GM12878 (cell line): ENCODE measurements around the gene ZDHHC14. TPM values are rescaled to one million over a fixed set of nuclear protein-coding genes. Genes with fewer than 3 reads are reported as not detected.

ENCODE experiments used
- ATAC-seq: fragments of 200-7000 bp; cut with Tn5 transposase; 3 replicates; pipeline ENCODE4 v1.9.1; 2020; ENCODE audit warnings: mild to moderate bottlenecking, moderate library complexity
- BruUV-seq: library from RNA; stranded (reverse); fragments of 400-500 nt; replicated peaks from 2 replicates; lab custom pipeline; 2021; lab: Mats Ljungman, UMichigan
- CTCF ChIA-PET: fragments of 300-600 bp; sonication (Branson Sonifier 250); formaldehyde crosslinking; extraction: SDS; loops from one replicate; lab custom pipeline; 2021; ENCODE audit warnings: inconsistent platforms; lab: Yijun Ruan, JAX
- POLR2A ChIA-PET: fragments of 350-600 bp; formaldehyde crosslinking; extraction: SDS; loops from one replicate; lab custom pipeline; 2021; ENCODE audit warnings: inconsistent platforms; lab: Charles Lee
- RAD21 ChIA-PET: fragments of 300-600 bp; sonication (Branson Sonifier 250); formaldehyde crosslinking; loops from one replicate; lab custom pipeline; 2023; ENCODE audit warnings: antibody characterized with exemption; ENCODE audit not compliant: unreplicated experiment; lab: Charles Lee
- SMC1A ChIA-PET: fragments of 300-600 bp; sonication (Branson Sonifier 250); formaldehyde crosslinking; loops from one replicate; lab custom pipeline; 2023; ENCODE audit not compliant: unreplicated experiment, uncharacterized antibody; lab: Charles Lee
- DNase-seq: peaks from one replicate; pipeline ENCODE4 v3.0.0-alpha.2; 2011; ENCODE audit warnings: low read depth, low spot score
- FAIRE-seq: peaks from 3 replicates; lab custom pipeline; 2011; peaks lifted over from hg19 to GRCh38; lab: Jason Lieb, UNC
- H2AFZ ChIP-seq: 2 replicates; pipeline ENCODE4 v1.6.0; 2011; ENCODE audit warnings: low read depth, low read length, control low read depth; ENCODE audit not compliant: control insufficient read depth
- H3K27ac ChIP-seq: 2 replicates; pipeline ENCODE4 v1.5.1; 2011; ENCODE audit warnings: control low read depth; ENCODE audit not compliant: control insufficient read depth, insufficient read depth
- H3K27me3 ChIP-seq, 2 experiments: replicated peaks in 1 of 2; 2 replicates each; pipeline versions ENCODE4 v1.6.0 to v1.6.1; 2011; ENCODE audit warnings: low read length in 1 of 2; ENCODE audit not compliant: control insufficient read depth in 2 of 2, insufficient read depth in 2 of 2
- H3K36me3 ChIP-seq, 2 experiments: 2 replicates each; pipeline ENCODE4 v1.5.1; 2011; ENCODE audit warnings: low read length in 1 of 2; ENCODE audit not compliant: control insufficient read depth in 2 of 2, insufficient read depth in 2 of 2
- H3K4me1 ChIP-seq: 2 replicates; pipeline ENCODE4 v1.6.1; 2011; ENCODE audit warnings: mild to moderate bottlenecking, low read length, moderate library complexity, mixed read lengths; ENCODE audit not compliant: control insufficient read depth, insufficient read depth
- H3K4me2 ChIP-seq: 2 replicates; pipeline ENCODE4 v1.6.0; 2011; ENCODE audit warnings: control low read depth; ENCODE audit not compliant: control insufficient read depth, insufficient read depth
- H3K4me3 ChIP-seq: fragments of 200-600 bp; sonication (generic); 2 replicates; pipeline ENCODE4 v1.5.1; 2016
- H3K79me2 ChIP-seq: 2 replicates; pipeline ENCODE4 v1.6.0; 2011; ENCODE audit warnings: low read length; ENCODE audit not compliant: control insufficient read depth, insufficient read depth
- H3K9ac ChIP-seq: 2 replicates; pipeline ENCODE4 v1.8.0; 2011; ENCODE audit warnings: low read length, control low read depth, mixed read lengths; ENCODE audit not compliant: control insufficient read depth, insufficient read depth
- H3K9me3 ChIP-seq: replicated peaks from 3 replicates; pipeline ENCODE4 v1.5.1; 2011; ENCODE audit warnings: mild to moderate bottlenecking, low read length; ENCODE audit not compliant: control insufficient read depth, insufficient read depth
- H4K20me1 ChIP-seq: 2 replicates; pipeline ENCODE4 v1.6.0; 2011; ENCODE audit not compliant: control insufficient read depth, insufficient read depth
- CBX3 ChIP-seq: fragments of 200-600 bp; sonication (generic); IDR thresholded peaks from 2 replicates; pipeline ENCODE4 v1.6.1; 2016; ENCODE audit warnings: low read depth, borderline replicate concordance
- HDAC6 ChIP-seq: fragments of 200-600 bp; sonication (generic); IDR thresholded peaks from one replicate; pipeline ENCODE4 v1.8.0; 2017; ENCODE audit warnings: antibody characterized with exemption; ENCODE audit not compliant: unreplicated experiment
- JUND ChIP-seq: IDR thresholded peaks from 2 replicates; pipeline ENCODE4 v1.6.1; 2012; ENCODE audit warnings: low read depth, mild to moderate bottlenecking, low read length, improper control_type of control experiment, moderate library complexity
- KLF5 ChIP-seq: fragments of 450-650 bp; IDR thresholded peaks from 2 replicates; pipeline ENCODE4 v1.6.1; 2014; ENCODE audit warnings: mild to moderate bottlenecking; ENCODE audit not compliant: partially characterized antibody
- RB1 ChIP-seq: fragments of 450-650 bp; formaldehyde crosslinking; IDR thresholded peaks from 2 replicates; pipeline ENCODE4 v1.6.1; 2017; ENCODE audit warnings: mild to moderate bottlenecking, borderline replicate concordance
- RCOR1 ChIP-seq: conservative IDR thresholded peaks from 2 replicates; pipeline ENCODE4 v1.6.1; 2012; ENCODE audit warnings: low read depth, low read length, improper control_type of control experiment
- SIN3A ChIP-seq: IDR thresholded peaks from 2 replicates; pipeline ENCODE4 v1.6.1; 2012; ENCODE audit warnings: low read depth, low read length, improper control_type of control experiment
- SUPT20H ChIP-seq: IDR thresholded peaks from 2 replicates; pipeline ENCODE4 v1.6.1; 2011; ENCODE audit warnings: low read depth, mild to moderate bottlenecking, low read length, moderate library complexity, borderline replicate concordance; ENCODE audit not compliant: control insufficient read depth
- YBX1 ChIP-seq: fragments of 450-650 bp; IDR thresholded peaks from 2 replicates; pipeline ENCODE4 v1.6.1; 2016; ENCODE audit warnings: antibody characterized with exemption
- ZSCAN29 ChIP-seq: fragments of 450-650 bp; IDR thresholded peaks from 2 replicates; pipeline ENCODE4 v1.6.1; 2017; ENCODE audit warnings: mild to moderate bottlenecking, moderate library complexity
- WGBS: methylation state at CpG from one replicate; pipeline ENCODE4 v1.1.6; 2016; ENCODE audit warnings: low lambda C conversion rate; ENCODE audit not compliant: insufficient replicate concordance, insufficient coverage; ENCODE audit errors: missing lambda C conversion rate; 5-methylcytosine and 5-hydroxymethylcytosine counted together
- in situ Hi-C: fragments of 300-500 bp; cut with MboI; formaldehyde crosslinking; loops from 9 replicates; pipeline ENCODE4 v1.14.3; 2018; ENCODE audit warnings: mixed read lengths
- intact Hi-C: fragments of 100-400 bp; cut with micrococcal nuclease; formaldehyde crosslinking; loops from one replicate; pipeline ENCODE4 v1.14.2; 2022; ENCODE audit not compliant: unreplicated experiment
- polyA plus RNA-seq, 11 experiments: library from polyadenylated mRNA; depleted of rRNA in 4 of 11; unstranded in 6 of 11; stranded (reverse) in 5 of 11; fragments of >200 nt; fragmentation: Nextera tagmentation in 4 of 11; fragmentation: Illumina TruSeq in 1 of 11; extraction: Ambion mirVana in 4 of 11; extraction: Trizol in 1 of 11; gene quantifications; 1 replicate in 1 of 11; 2 replicates in 10 of 11; pipeline versions ENCODE4 v1.2.1 to v1.2.3, GENCODE V29; 2011 to 2016; ENCODE audit warnings: inconsistent platforms in 2 of 11, missing spikeins in 2 of 11, low read depth in 1 of 11
- total RNA-seq, 4 experiments: library from RNA; depleted of rRNA in 3 of 4; stranded (reverse); fragments of >200 nt in 3 of 4; fragmentation: Illumina TruSeq in 1 of 4; extraction: Trizol in 1 of 4; gene quantifications; 2 replicates each; pipeline versions ENCODE4 v1.2.1 to v1.2.3, GENCODE V29; 2013 to 2021
- TF ChIP-seq, protein P1 (sequence below): IDR thresholded peaks from 2 replicates; pipeline ENCODE4 v1.6.1; 2011; ENCODE audit warnings: low read depth, mild to moderate bottlenecking, low read length, moderate library complexity, borderline replicate concordance; ENCODE audit errors: extremely low read depth
- TF ChIP-seq, protein P2 (sequence below): IDR thresholded peaks from 2 replicates; pipeline ENCODE4 v1.6.1; 2012; ENCODE audit warnings: low read length, inconsistent platforms
- TF ChIP-seq, protein P3 (sequence below): fragments of 450-650 bp; IDR thresholded peaks from 2 replicates; pipeline ENCODE4 v1.6.1; 2017; ENCODE audit warnings: mild to moderate bottlenecking, moderate library complexity
- TF ChIP-seq, protein P4 (sequence below): fragments of 150-350 bp; IDR thresholded peaks from 2 replicates; pipeline ENCODE4 v1.6.1; 2014; ENCODE audit warnings: mild to moderate bottlenecking, low read depth, low read length
- TF ChIP-seq, protein P5 (sequence below): IDR thresholded peaks from 2 replicates; pipeline ENCODE4 v1.6.1; 2011; ENCODE audit warnings: mild to moderate bottlenecking, low read depth, low read length, moderate library complexity; ENCODE audit not compliant: insufficient replicate concordance

ZDHHC14 gene
- total and polyA plus RNA-seq, 10 of the 15 experiments (the other 5 are each of a cell fraction or from before 2014, with no cell fraction given), result 0.15 to 16.0 (median 0.76) TPM; not detected in 1

DNA sequence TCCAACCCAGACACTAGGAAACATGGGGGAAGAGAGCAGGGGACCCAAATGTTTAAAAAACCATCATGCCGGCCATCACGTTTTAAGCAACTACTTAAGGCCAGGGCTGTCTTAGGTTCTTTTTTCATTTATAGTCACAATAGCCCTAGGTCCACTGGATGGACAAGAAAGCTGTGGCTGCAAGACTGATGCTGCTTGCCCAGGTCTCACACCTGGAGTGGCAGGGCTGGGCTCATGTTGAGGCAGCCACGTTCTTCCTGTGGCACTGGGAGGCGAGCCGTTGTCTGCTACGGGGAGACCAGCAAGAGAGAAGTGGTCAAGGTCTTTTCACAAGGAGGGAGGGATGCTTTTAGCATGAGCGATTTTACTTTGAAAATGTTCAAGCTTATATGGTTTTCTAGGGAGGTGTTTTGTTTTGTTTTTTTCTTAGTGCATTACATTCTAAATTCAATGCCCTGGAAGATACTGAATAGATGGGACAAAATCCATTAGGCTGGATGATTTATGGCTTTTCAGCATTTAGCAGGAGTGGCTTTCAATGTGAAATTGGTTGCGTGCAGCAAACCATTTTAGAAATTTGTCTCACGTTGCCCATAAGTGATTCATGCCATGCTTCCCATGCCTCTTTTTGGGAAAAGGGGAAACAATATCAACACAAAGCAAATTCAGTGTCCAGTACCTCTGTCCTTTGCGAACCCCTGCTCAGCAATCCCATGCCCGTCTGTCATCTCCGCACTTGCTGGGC, 335.4 kb downstream of the ZDHHC14 start:
- WGBS, result 37% methylated on average over 12 of the region's 12 CpGs
- peaks cover 0 to 3% of the 10 kb centered on the region in 2 experiments; a peak in 3 of 4 replicates for H3K27me3 ChIP-seq
- ChIA-PET POLR2A (interaction anchor here (0.6 kb wide), 1 partner anchor 160 kb away, joined by 3 read pairs; no protein-coding TSS in a partner anchor), SMC1A (no interaction called here), CTCF (no interaction called here), RAD21 (no interaction called here)
- no peak overlapping the region for H3K9ac ChIP-seq
- no peak overlapping the region for H2AFZ ChIP-seq
- H3K4me2 ChIP-seq, result no peak overlapping the region
- H3K4me3 ChIP-seq, result no peak overlapping the region
- H3K79me2 ChIP-seq, result no peaks in the 10 kb centered on the region
- H3K9me3 ChIP-seq, result no peaks in the 10 kb centered on the region
- H3K4me1 ChIP-seq, result no peaks in the 10 kb centered on the region
- no peak for DNase-seq
- no peak for ATAC-seq
- no peaks in the 10 kb centered on the region; the same call in 1 of the 2 replicates for H4K20me1 ChIP-seq
- FAIRE-seq, result no peak
- no peaks in the 10 kb centered on the region for H3K36me3 ChIP-seq
- in situ Hi-C loops (no loop called here), intact Hi-C loops (no loop called here)
- H3K27ac ChIP-seq, result no peak overlapping the region
- BruUV-seq, result no TSS peak
- TF ChIP-seq SIN3A, result no peak
- TF ChIP-seq, protein P1, sequence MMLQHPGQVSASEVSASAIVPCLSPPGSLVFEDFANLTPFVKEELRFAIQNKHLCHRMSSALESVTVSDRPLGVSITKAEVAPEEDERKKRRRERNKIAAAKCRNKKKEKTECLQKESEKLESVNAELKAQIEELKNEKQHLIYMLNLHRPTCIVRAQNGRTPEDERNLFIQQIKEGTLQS, result no peak
- TF ChIP-seq, protein P2, sequence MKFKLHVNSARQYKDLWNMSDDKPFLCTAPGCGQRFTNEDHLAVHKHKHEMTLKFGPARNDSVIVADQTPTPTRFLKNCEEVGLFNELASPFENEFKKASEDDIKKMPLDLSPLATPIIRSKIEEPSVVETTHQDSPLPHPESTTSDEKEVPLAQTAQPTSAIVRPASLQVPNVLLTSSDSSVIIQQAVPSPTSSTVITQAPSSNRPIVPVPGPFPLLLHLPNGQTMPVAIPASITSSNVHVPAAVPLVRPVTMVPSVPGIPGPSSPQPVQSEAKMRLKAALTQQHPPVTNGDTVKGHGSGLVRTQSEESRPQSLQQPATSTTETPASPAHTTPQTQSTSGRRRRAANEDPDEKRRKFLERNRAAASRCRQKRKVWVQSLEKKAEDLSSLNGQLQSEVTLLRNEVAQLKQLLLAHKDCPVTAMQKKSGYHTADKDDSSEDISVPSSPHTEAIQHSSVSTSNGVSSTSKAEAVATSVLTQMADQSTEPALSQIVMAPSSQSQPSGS, result no peak
- TF ChIP-seq RCOR1, result no peak
- no peak for TF ChIP-seq CBX3
- TF ChIP-seq JUND, result no peak
- no peak for TF ChIP-seq KLF5
- no peak for TF ChIP-seq YBX1
- TF ChIP-seq HDAC6, result no peak
- no peak for TF ChIP-seq RB1
- TF ChIP-seq, protein P3, sequence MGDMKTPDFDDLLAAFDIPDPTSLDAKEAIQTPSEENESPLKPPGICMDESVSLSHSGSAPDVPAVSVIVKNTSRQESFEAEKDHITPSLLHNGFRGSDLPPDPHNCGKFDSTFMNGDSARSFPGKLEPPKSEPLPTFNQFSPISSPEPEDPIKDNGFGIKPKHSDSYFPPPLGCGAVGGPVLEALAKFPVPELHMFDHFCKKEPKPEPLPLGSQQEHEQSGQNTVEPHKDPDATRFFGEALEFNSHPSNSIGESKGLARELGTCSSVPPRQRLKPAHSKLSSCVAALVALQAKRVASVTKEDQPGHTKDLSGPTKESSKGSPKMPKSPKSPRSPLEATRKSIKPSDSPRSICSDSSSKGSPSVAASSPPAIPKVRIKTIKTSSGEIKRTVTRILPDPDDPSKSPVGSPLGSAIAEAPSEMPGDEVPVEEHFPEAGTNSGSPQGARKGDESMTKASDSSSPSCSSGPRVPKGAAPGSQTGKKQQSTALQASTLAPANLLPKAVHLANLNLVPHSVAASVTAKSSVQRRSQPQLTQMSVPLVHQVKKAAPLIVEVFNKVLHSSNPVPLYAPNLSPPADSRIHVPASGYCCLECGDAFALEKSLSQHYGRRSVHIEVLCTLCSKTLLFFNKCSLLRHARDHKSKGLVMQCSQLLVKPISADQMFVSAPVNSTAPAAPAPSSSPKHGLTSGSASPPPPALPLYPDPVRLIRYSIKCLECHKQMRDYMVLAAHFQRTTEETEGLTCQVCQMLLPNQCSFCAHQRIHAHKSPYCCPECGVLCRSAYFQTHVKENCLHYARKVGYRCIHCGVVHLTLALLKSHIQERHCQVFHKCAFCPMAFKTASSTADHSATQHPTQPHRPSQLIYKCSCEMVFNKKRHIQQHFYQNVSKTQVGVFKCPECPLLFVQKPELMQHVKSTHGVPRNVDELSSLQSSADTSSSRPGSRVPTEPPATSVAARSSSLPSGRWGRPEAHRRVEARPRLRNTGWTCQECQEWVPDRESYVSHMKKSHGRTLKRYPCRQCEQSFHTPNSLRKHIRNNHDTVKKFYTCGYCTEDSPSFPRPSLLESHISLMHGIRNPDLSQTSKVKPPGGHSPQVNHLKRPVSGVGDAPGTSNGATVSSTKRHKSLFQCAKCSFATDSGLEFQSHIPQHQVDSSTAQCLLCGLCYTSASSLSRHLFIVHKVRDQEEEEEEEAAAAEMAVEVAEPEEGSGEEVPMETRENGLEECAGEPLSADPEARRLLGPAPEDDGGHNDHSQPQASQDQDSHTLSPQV, result no peak
- TF ChIP-seq SUPT20H, result no peak
- TF ChIP-seq ZSCAN29, result no peak
- TF ChIP-seq, protein P4, sequence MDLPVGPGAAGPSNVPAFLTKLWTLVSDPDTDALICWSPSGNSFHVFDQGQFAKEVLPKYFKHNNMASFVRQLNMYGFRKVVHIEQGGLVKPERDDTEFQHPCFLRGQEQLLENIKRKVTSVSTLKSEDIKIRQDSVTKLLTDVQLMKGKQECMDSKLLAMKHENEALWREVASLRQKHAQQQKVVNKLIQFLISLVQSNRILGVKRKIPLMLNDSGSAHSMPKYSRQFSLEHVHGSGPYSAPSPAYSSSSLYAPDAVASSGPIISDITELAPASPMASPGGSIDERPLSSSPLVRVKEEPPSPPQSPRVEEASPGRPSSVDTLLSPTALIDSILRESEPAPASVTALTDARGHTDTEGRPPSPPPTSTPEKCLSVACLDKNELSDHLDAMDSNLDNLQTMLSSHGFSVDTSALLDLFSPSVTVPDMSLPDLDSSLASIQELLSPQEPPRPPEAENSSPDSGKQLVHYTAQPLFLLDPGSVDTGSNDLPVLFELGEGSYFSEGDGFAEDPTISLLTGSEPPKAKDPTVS, result no peak
- TF ChIP-seq, protein P5, sequence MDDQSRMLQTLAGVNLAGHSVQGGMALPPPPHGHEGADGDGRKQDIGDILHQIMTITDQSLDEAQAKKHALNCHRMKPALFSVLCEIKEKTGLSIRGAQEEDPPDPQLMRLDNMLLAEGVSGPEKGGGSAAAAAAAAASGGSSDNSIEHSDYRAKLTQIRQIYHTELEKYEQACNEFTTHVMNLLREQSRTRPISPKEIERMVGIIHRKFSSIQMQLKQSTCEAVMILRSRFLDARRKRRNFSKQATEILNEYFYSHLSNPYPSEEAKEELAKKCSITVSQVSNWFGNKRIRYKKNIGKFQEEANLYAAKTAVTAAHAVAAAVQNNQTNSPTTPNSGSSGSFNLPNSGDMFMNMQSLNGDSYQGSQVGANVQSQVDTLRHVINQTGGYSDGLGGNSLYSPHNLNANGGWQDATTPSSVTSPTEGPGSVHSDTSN, result no peak
